Measurements from ENCODE around the gene PLEKHA4.

DNA sequence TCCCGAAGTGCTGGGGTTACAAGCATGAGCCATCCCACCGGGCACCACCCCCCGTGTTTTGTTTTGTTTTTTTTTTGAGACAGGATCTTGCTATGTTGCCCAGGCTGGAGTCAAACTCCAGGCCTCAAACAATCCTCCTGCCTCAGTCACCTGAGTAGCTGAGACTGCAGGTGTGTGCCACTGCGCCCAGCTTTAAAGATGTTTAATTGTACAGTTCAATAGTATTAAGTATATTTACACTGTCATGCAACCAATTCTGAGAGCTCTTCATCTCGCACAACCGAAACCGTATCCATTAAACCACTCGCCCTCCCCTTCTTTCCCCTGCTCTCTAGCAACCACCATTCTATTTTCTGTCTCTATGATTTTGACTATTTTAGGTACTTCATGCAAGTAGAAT lies 47.3 kb upstream of the PLEKHA4 start:
- TF ChIP-seq, protein P1, sequence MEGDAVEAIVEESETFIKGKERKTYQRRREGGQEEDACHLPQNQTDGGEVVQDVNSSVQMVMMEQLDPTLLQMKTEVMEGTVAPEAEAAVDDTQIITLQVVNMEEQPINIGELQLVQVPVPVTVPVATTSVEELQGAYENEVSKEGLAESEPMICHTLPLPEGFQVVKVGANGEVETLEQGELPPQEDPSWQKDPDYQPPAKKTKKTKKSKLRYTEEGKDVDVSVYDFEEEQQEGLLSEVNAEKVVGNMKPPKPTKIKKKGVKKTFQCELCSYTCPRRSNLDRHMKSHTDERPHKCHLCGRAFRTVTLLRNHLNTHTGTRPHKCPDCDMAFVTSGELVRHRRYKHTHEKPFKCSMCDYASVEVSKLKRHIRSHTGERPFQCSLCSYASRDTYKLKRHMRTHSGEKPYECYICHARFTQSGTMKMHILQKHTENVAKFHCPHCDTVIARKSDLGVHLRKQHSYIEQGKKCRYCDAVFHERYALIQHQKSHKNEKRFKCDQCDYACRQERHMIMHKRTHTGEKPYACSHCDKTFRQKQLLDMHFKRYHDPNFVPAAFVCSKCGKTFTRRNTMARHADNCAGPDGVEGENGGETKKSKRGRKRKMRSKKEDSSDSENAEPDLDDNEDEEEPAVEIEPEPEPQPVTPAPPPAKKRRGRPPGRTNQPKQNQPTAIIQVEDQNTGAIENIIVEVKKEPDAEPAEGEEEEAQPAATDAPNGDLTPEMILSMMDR (conservative IDR thresholded peaks at IDR 0.05 in 1 of 2, IDR thresholded peaks at IDR 0.05 in 1 of 2; ENCODE audit: extremely low read depth in 1 of 2, insufficient read depth in 1 of 2, low read depth in 1 of 2, low read length in 2 of 2): no peak
- no peak for TF ChIP-seq EZH2 (IDR thresholded peaks at IDR 0.05; ENCODE audit: borderline replicate concordance, low read length)
